Subcutaneous adipose tissue (tissue), 4 donors: ENCODE measurements around the gene IPPK. TPM values are rescaled to one million over a fixed set of nuclear protein-coding genes. Genes with fewer than 3 reads are reported as not detected.

Experiments
- total RNA-seq, 4 donors: library from RNA; depleted of rRNA; stranded (reverse); fragments of >200 nt; gene quantifications; one replicate each; pipeline ENCODE4 v1.1.0, GENCODE V29; 2016
- TF ChIP-seq, protein P1 (sequence below): fragments of 450-650 bp; IDR thresholded peaks from one replicate; pipeline ENCODE4 v1.5.1; 2016; ENCODE audit warnings: low read depth, mild to moderate bottlenecking, control low read depth, antibody characterized with exemption, moderate library complexity

Gene IPPK
- total RNA-seq, 4 donors from 2014 or later = 5.4 to 8.3 (median 7.3) TPM

DNA sequence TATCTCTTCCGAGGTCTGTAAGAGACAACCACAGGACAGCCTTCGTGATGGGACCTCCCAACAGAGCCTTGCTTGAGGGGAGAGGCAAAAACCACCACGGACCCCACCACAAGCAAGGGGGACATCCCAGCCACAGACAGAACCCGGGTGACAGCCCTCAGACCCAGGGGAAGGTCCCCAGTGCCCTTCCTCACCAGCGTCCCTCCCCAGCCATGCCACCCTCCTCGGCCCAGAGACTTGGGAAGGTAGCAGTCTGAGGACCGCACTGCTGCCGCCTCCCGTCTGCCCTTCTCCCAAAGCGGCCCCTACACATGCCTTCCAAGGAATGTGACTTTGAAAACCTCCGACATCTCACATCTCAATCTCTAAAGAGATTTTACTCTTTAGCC, 13.4 kb downstream of the IPPK start:
- TF ChIP-seq, protein P1, sequence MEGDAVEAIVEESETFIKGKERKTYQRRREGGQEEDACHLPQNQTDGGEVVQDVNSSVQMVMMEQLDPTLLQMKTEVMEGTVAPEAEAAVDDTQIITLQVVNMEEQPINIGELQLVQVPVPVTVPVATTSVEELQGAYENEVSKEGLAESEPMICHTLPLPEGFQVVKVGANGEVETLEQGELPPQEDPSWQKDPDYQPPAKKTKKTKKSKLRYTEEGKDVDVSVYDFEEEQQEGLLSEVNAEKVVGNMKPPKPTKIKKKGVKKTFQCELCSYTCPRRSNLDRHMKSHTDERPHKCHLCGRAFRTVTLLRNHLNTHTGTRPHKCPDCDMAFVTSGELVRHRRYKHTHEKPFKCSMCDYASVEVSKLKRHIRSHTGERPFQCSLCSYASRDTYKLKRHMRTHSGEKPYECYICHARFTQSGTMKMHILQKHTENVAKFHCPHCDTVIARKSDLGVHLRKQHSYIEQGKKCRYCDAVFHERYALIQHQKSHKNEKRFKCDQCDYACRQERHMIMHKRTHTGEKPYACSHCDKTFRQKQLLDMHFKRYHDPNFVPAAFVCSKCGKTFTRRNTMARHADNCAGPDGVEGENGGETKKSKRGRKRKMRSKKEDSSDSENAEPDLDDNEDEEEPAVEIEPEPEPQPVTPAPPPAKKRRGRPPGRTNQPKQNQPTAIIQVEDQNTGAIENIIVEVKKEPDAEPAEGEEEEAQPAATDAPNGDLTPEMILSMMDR = no peak

DNA sequence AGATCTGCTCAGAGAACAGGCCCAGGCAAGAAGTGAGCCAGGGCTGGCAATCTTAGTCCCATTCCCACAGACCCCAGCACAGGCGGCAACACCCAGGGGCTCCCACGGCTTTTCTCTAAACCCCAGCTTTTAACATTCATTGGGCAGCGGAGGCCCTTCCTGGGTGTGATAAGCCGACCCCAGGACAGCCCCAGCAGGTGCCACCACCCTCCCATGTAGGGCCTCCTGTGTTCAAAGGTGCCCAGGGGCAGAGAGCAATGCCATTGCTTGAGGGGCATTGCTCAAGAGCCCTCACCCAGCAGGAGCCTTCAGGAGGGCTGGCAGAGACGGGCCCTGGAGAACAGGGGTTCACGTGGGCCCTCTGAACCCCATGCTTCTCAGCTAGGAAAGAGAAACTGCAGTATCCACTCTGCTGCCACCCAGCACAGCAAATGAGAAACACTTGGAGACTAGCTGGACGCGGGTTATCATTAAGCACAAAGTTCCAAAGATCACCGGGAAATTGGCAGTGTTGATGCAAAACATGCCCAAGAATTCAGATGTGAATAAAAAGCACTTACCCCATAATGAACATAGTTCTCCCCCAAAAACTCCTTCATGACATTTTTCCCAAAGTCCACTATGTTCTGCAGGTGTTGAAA, 13.9 kb downstream of the IPPK start:
- TF ChIP-seq, protein P1 = no peak

DNA sequence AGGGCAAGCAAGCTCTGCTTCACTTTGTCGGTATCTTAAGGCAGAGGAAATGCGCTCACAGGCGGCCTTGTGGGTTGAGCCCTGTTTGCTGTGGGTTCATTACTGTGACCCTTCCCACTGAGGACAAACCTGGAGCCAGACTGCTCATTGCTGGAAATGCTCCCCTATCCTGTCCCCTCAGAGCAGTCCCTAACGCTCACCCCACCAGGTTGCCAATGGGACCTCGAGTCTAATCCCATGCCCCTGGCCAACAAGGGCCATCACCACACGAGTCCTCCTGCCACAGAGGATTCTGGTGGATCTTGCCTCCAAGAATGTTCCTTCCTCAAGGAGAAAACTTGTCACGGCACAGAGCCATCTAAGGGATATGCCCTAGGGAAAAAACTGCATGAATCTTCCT, 14.6 kb downstream of the IPPK start:
- TF ChIP-seq, protein P1 = no peak

DNA sequence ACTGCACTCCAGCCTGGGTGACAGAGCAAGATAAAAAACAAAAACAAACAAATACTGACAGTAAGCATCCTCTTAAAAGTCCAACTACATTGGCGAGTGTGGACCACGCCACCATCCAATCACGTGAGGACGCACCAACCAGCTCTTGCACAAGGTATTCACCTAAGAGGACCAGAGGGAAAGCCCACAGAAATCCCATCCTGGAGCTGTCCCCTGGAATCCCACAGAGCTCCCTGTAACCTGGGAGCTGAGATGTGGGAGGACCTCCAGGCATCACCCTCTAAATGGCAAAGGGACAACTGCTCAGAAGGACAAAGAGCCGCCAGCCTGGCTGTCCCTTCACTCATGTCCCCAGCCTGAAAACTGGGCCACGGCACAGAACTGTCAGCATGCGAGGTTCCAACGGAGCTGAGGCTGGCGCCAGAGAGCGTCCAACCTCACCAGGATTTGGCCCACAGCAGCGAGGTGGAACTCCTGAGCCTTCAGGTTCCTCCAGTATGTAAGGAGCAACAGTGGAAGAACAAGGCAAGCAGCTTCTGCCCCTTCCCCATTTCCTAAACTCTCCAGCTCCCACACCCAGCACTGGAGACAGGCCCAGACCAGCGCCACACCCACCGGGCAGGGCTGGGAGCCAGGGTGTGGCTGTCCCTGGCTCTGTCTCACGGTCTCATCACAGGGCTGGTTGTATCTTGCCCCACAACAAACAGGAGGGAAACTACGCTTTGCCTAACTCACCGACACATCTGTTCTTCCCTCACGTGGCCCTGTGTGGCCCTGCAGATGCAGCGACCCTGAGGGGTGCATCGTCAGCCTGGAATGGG, 15.2 kb downstream of the IPPK start:
- TF ChIP-seq, protein P1 = no peak

DNA sequence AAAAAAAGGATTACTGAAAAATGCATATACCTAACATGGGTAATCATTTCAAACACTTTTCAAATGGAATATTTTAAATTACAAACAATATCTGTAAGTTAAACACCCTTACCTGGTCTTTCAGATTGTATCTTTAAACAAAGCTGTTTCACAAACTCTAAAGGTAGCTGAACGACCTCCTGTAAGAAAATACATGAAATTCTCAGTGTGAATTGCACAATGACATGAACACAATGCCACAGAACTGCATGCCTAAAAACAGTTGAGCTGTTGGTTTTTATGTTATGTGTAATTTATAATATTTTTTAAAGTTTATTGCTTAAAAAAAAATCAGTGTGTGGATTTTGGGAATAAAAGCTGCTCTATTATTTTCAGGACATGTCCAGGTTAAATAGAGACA, 17.5 kb downstream of the IPPK start:
- TF ChIP-seq, protein P1 = no peak

DNA sequence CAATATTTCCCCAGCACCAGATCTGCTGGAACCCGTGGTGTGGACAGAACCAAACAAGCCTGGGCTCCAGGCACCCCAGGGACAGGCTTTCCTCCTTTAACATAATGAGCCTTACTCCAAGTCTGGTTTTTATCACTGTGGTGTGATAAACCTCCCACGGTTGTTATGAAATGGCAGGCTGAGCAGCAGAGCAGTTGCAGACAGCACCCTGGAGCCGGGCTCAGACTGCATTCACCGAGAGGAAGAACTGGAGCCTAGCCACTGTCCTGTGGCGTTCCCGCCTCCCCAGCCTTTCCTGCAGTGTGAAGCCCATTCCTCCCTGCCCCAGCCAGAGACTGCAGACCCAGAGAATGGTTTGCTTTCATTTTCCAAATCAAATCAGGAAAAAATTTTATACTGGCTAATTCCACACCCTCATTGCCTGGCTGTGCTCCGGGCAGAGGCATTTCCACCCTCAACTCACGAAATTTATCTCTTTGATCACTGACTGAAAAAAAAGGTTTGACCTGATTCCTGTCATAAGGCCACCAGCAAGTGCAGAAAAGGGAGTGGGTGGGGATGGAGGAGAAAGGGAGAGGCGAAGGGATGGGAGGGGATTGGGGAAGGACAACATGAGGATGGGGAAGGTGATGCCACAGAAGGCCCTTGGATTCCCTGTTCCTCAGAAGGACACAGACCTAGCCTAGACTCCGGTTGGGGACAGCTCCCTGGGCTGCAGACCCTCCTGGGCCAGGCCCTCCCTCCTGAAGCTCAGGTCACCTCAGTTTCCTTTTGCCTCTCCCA, 18.9 kb downstream of the IPPK start:
- TF ChIP-seq, protein P1 = no peak

DNA sequence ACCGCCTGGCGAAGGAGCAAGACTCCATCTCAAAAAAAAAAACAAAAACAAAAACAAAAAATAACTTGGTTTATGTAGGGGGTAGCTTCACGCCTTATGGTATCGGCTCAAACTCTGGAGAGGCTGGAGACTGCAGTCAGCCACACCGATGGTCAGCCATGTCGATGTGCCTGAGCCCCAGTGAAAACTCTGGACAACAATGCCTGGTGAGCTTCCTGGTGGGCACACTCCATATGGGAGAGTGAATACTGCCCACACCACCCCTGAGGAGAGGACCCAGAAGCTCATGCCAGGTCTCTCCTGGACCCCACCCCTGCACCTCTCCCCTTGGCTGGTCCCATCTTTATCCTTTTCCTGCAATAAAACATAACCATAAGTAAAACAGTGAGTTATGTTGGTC, 19.6 kb downstream of the IPPK start:
- TF ChIP-seq, protein P1 = no peak
